GM18526 (cell line): ENCODE measurements around the gene ATP10D.

Experiments
- POLR2A ChIP-seq: IDR thresholded peaks from 3 replicates; pipeline ENCODE4 v1.6.1; 2011; ENCODE audit not compliant: insufficient read length; ENCODE audit errors: extremely low read depth

ATP10D gene

GRCh38 chr4:47519239-47519883 is 34.3 kb downstream of the ATP10D start:
- no peak for TF ChIP-seq POLR2A

DNA sequence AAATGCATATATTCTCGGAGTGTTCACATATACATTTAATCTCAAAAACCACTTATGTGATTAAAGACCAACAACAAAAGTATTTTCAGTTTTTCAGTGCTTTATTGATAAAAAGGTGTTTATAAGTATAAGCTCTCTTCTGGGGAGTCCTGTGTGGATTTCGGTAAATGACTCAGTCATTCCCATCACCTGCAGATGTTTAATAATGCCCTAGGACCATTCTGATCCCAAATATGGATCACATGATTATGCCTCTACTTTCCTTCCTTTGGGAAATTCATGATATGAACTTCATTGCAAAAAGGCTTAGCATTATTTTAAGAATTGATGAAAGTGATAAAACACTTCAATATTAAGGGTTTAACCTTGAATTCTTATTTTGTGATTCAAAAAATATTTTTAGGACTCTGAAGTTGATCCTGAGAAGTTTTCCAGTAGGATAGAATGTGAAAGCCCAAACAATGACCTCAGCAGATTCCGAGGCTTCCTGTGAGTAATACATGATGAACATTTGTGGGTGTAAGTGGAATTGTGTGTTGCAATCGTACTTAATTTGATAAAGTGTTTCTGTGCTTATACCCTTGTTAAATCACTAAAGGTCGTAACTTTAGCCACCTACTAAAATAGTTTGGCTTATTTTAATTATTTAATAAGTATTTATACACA is 40.2 kb downstream of the ATP10D start:
- TF ChIP-seq POLR2A: no peak

DNA sequence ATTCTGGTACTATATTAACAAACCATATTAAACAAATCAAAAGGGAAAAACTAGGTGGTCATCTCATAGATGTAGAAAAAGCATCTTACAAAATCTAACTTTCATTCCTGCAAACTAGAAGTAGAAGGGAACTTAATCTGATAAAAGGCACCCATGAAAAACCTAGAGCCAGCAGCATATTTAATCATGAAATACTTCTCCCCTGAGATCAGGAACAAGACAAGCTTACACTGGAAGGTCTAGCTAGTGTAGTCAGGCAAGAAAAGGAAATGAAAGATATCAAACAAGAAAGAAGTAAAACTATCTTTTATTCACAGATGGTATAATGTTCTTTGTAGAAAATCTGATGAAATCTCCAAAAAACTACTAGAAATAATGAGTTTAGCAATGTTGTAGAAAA is 41.2 kb downstream of the ATP10D start:
- TF ChIP-seq POLR2A: no peak

GRCh38 chr4:47530801-47531200 is 45.7 kb downstream of the ATP10D start:
- TF ChIP-seq POLR2A: no peak

DNA sequence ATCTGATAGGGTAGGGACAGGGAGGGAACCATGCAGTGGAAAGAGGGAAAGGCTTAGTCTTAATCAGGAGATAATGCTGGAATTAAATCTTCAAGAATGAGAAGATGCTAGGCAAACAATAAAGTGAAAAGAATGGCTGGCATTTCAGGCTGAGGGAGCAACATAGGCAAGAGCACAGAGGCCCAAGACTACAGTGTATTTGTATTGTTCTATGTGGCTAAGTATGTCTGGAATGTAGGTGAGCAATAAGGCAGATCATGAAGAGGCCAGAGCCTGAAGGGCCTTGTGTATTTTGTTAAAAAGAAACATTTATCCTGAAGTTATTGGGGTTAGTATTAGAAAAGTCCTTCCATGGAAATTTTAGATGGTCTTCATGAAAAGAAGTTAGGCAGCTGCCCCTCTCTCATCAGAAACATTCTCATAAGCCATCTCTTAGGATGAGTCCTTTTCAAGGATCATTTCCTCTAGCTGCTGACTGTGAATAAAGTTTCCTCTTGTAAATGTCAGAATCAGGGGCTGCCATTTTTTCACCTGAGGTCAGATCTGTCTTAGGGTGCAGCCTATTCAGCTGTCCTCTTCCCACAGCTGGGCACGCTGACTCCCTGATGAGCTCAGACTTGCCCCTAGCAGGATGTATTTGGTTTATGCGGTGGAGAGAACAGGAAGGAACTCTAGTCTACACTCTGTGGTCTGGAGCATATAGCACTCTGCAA is 46.3 kb downstream of the ATP10D start:
- TF ChIP-seq POLR2A: no peak

GRCh38 chr4:47531954-47532321 is 46.9 kb downstream of the ATP10D start:
- TF ChIP-seq POLR2A: no peak

- TF ChIP-seq POLR2A: no peak
Measured at GRCh38 chr4:47532658-47533057, 47.6 kb downstream of the ATP10D start.

- no peak for TF ChIP-seq POLR2A
Measured at GRCh38 chr4:47533689-47534347, 48.7 kb downstream of the ATP10D start.

- no peak for TF ChIP-seq POLR2A
Measured at GRCh38 chr4:47534772-47535171, 49.7 kb downstream of the ATP10D start.

- no peak for TF ChIP-seq POLR2A
Measured at GRCh38 chr4:47535567-47536147, 50.6 kb downstream of the ATP10D start.

- no peak for TF ChIP-seq POLR2A
Measured at GRCh38 chr4:47536966-47537365, 51.9 kb downstream of the ATP10D start.

- no peak for TF ChIP-seq POLR2A
Measured at GRCh38 chr4:47538111-47538824, 53.2 kb downstream of the ATP10D start.

DNA sequence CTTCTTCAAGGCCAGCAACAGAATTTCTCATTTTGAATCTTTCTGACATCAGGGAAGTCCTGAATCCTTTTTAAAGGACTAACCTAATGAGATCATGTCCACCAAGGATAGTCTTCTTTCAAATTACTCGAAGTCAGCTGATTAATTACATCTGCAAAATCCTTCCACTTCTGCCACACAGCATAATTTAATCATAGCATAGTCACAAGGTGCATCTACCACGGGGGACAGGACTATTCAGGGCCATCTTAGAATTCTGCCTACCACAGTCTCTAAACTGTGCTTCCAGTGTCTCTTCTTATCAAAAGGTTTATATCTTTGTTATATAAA is 53.7 kb downstream of the ATP10D start:
- TF ChIP-seq POLR2A: no peak

DNA sequence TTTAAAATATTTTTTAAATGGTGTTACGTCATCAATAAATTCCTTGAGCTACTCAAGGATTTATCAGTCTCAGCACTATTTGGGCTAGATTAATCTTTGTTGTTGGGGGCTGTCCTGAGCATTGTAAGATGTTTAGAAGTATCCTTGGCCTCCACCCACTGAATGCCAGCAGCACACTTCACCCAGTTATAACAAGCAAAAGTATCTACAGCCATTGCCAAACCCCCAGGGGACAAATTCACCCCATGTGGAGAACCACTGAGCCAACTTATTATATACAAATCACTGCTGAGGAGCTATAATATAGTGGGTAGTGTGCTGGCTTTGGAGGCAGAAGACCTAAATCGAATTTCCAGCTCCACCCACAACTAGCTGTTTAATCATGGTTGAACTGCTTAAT is 58.3 kb downstream of the ATP10D start:
- no peak for TF ChIP-seq POLR2A

- TF ChIP-seq POLR2A: no peak
Measured at GRCh38 chr4:47550899-47551548, 65.9 kb downstream of the ATP10D start.

DNA sequence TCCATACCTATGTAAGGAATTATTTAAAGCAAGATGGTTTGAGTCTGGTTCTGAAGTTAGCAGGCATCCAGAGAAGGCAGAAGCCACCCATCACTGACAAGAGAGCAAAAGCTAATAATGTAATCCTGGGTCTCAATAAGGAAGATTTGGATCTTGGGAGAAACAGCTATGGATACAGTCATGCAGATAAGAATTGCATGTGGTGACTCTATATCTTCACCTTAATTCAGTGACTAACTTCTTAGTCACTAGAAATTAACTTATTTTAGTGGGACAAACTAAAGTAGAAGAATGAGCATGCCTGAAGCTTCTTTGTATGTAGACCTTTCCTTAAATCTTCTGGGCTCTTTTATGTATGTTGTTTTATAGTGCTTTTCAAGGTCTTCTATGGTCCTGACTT is 66.6 kb downstream of the ATP10D start:
- no peak for TF ChIP-seq POLR2A
